ENCODE data around the gene GJC2.

DNA sequence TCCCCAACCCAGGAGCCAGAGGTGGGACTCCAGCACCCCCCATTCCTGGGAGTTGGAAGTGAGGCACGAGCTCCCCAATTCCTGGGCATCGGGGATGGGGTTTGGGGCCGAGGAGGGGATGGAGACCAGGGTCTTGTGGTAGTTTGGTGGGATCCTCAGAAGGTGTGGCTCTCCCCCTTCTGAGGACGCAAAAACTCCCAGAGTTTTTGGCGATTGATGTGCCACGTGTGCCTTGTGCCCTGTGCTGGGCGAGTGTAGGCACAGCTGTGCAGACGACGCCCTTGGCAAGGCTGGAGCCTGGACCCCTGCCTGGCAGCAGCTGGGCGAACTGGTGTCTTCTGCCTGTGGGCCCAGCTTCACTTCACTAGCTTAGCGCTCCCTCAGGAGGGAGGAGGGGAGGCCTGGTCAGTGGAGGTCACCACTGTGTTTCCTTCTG is 7.0 kb upstream of the GJC2 start:
- TF ChIP-seq, protein P1, sequence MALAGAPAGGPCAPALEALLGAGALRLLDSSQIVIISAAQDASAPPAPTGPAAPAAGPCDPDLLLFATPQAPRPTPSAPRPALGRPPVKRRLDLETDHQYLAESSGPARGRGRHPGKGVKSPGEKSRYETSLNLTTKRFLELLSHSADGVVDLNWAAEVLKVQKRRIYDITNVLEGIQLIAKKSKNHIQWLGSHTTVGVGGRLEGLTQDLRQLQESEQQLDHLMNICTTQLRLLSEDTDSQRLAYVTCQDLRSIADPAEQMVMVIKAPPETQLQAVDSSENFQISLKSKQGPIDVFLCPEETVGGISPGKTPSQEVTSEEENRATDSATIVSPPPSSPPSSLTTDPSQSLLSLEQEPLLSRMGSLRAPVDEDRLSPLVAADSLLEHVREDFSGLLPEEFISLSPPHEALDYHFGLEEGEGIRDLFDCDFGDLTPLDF (CRISPR knock-in tag; IDR thresholded peaks at IDR 0.05), result no peak
- TF ChIP-seq, protein P2, sequence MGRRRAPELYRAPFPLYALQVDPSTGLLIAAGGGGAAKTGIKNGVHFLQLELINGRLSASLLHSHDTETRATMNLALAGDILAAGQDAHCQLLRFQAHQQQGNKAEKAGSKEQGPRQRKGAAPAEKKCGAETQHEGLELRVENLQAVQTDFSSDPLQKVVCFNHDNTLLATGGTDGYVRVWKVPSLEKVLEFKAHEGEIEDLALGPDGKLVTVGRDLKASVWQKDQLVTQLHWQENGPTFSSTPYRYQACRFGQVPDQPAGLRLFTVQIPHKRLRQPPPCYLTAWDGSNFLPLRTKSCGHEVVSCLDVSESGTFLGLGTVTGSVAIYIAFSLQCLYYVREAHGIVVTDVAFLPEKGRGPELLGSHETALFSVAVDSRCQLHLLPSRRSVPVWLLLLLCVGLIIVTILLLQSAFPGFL (CRISPR knock-in tag; IDR thresholded peaks at IDR 0.05; ENCODE audit: borderline replicate concordance), result no peak
- TF ChIP-seq, protein P3, sequence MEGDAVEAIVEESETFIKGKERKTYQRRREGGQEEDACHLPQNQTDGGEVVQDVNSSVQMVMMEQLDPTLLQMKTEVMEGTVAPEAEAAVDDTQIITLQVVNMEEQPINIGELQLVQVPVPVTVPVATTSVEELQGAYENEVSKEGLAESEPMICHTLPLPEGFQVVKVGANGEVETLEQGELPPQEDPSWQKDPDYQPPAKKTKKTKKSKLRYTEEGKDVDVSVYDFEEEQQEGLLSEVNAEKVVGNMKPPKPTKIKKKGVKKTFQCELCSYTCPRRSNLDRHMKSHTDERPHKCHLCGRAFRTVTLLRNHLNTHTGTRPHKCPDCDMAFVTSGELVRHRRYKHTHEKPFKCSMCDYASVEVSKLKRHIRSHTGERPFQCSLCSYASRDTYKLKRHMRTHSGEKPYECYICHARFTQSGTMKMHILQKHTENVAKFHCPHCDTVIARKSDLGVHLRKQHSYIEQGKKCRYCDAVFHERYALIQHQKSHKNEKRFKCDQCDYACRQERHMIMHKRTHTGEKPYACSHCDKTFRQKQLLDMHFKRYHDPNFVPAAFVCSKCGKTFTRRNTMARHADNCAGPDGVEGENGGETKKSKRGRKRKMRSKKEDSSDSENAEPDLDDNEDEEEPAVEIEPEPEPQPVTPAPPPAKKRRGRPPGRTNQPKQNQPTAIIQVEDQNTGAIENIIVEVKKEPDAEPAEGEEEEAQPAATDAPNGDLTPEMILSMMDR (IDR thresholded peaks at IDR 0.05), result no peak
- TF ChIP-seq ZNF423 (CRISPR knock-in tag; IDR thresholded peaks at IDR 0.05) (no peak), NFYB (CRISPR knock-in tag; conservative IDR thresholded peaks at IDR 0.05; ENCODE audit: low read depth) (no peak), IRF2 (CRISPR knock-in tag; IDR thresholded peaks at IDR 0.05; ENCODE audit: borderline replicate concordance, low read depth) (no peak), TEAD4 (CRISPR knock-in tag; IDR thresholded peaks at IDR 0.05) (no peak), ATF1 (CRISPR knock-in tag; IDR thresholded peaks at IDR 0.05) (no peak), JUN (CRISPR knock-in tag; IDR thresholded peaks at IDR 0.05) (no peak), TCF7 (CRISPR knock-in tag; IDR thresholded peaks at IDR 0.05; ENCODE audit: low read depth) (no peak), FOXK1 (CRISPR knock-in tag; IDR thresholded peaks at IDR 0.05) (no peak), NR3C1 (CRISPR knock-in tag; conservative IDR thresholded peaks at IDR 0.05; ENCODE audit: low read depth) (no peak), GRHL2 (CRISPR knock-in tag; IDR thresholded peaks at IDR 0.05; ENCODE audit: insufficient replicate concordance, severe bottlenecking) (no peak)
- TF ChIP-seq, protein P4, sequence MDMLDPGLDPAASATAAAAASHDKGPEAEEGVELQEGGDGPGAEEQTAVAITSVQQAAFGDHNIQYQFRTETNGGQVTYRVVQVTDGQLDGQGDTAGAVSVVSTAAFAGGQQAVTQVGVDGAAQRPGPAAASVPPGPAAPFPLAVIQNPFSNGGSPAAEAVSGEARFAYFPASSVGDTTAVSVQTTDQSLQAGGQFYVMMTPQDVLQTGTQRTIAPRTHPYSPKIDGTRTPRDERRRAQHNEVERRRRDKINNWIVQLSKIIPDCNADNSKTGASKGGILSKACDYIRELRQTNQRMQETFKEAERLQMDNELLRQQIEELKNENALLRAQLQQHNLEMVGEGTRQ (CRISPR knock-in tag; IDR thresholded peaks at IDR 0.05), result no peak
